Measurements from ENCODE around the gene WASF3.
"Not testable (repeated sequence)": the region's sequence is repeated elsewhere in the genome, so short reads cannot be mapped to it uniquely, and the experiment has no call there.

The WASF3 gene

DNA sequence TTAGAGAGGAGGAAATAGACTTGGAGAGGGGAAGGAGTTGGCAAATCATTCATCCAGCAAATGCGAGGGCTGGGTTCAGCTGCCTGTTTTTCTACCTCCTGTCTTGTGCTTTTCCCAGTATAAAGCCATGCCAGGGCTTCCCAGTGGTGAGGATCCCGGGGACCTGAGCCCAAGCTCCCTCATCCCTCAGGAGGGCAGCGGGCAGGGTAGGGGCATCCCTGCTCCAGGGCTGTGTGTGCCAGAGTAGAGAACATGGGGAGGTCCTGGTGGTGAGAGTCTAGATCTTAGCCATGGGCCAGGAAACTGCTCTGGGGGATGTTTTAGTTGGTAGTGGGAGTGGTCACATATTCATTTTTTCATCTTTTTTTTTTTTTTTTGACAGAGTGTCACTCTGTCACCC, 159.5 kb downstream of the WASF3 start:
- DNase-seq (ENCODE audit: low read depth in 2 of 2) = no peak

DNA sequence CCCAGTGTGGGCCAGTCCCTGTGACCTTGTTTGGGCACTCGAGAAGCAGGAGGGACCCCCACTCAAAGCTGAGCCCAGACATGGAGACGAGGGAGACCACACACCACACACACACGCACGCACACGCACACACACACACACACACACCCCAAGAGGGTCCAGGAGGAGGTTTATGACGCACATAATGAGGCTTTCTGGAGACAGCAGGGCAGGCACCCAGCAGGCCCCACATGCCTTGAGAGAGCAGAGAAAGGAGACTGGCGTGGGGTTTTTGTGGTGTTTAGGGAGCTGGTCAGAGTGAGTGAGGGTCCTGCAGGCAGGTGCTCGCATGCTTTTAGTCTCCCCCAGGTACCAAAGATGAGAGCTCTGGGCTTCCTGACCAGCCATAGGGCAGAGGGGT, 160.7 kb downstream of the WASF3 start:
- no peak for DNase-seq (ENCODE audit: low read depth in 2 of 2)

DNA sequence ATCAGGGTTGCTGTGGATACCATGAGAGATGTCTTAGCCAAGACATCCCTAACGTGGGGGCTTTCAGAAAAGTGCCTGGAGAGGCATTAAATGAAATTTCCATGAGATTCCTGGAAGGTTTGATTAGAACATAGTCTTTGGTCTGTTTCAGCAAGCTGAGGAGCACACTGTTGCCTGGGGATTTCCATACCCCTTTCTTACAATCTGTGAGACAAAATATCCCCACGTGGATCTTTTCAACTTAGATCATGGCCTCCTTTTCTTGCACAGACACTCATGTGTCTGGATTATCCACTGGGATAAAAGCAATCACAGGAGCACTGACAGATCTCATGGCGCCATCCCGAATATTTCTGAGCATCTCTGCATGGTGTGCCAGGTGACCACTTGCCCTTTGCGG, 161.4 kb downstream of the WASF3 start:
- no peak for DNase-seq (ENCODE audit: low read depth in 2 of 2)

DNA sequence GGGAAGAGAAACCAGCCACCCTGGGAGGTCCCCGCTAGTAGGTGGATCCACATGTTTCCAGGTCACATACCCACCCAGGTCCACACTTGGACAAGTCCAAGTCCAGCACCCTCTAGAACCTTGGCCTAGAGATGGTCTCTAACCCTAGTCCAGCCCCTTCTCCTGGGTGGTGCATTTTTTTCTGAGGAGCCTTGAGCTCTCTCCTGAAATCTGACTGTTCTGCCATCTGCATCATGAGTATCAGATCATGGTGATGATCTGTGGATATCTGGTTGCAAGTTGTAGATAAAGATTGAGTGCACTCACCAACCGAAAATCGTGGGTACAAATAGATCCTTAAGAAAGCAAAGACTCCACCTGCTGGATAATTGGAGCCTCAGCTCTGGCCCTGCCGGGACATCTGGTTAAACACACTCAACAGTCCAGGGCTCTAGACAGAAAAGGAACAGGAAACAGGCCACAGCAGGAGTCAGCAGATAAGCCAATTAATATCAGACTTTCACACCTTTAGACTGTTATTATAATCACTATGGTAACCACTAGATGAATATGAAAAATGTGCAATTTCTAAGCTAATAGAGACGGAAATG, 162.0 kb downstream of the WASF3 start:
- no peak for DNase-seq (ENCODE audit: low read depth in 2 of 2)

DNA sequence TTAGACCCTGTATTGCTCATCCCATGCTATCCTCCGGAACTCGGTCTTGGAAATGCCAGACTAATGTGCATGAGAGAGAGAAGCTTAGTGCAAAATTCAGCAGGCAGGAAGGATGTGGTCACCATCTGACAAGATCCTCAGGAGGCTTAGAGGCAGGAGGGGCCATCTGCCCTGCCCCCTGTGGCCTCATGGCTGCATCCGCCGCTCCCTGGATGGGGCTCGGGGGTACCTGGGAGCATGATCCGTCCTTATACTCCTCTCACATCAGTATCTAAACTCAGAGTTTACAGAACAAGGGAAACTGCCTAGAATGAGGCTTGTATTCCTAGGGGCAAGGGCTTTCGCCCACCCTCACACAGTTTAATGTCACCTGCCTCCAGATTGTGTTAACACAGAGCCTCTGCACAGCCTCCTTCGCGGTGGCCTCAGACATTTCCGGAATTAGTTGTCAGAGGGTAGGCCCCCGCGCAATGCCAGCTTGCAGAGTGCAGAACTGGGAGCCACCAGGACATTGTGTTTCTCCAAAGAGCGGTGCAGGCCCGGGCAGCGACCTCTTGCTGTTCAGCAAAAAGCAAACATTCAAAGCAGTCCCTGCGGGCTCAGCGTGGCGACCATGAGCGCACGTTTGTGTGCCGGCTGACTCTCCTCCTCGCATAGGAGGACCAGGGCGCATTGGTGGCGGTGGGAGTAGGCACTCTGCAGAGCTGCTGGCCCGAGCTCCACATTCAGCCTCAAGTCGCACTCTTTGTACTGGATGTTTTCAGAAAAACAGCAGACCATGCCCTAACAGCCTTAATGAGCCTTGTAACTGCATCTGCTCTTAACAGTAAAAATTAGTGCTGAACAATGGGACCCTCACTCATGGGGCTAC, 164.0 kb downstream of the WASF3 start:
- peak in 1 of 2 experiments; percentile 9 for DNase-seq (ENCODE audit: low read depth in 2 of 2)

DNA sequence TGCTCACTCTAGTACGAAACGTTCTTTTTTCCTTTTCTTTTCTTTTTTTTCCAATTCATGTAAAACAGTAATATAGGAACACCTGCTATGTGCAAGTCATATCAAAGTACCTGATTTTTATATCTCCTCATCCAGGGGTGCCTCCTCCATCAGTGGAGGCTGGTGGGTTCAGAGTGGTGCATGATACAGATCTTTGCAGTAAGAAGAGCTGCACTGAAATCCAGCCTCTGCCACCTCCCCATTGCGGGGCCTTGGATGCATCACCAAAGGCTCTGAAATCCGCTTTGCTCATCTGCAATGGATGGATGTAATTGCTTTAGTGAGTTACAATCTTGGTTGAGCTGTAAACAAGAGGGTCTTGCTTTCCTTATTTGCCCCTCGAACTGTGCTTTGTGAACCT, 164.8 kb downstream of the WASF3 start:
- DNase-seq (ENCODE audit: low read depth in 2 of 2) = no peak

DNA sequence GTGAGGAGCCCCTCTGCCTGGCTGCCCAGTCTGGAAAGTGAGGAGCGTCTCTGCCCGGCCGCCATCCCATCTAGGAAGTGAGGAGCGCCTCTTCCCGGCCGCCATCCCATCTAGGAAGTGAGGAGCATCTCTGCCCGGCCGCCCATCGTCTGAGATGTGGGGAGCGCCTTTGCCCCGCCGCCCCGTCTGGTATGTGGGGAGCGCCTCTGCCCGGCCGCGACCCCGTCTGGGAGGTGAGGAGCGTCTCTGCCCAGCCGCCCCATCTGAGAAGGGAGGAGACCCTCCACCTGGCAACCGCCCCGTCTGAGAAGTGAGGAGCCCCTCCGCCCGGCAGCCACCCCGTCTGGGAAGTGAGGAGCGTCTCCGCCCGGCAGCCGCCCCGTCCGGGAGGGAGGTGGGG, 166.1 kb downstream of the WASF3 start:
- not testable (repeated sequence) for DNase-seq (ENCODE audit: low read depth in 2 of 2)

DNA sequence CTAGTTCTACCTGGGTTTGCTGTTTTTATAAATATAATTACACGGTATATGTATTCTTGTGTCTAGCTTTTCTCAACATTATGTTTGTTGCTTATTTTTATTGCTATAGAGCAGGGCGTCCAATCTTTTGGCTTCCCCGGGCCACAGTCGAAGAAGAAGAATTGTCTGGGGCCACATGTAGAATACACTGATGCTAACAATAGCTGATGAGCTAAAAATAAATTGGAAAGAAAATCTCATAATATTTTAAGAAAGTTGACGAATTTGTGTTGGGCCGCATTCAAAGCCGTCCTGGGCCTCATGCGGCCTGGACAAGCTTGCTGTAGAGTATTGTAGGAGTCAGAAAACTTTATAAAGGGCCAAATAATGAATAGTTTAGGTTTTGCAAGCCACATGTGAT, 169.2 kb downstream of the WASF3 start:
- no peak for DNase-seq (ENCODE audit: low read depth in 2 of 2)

DNA sequence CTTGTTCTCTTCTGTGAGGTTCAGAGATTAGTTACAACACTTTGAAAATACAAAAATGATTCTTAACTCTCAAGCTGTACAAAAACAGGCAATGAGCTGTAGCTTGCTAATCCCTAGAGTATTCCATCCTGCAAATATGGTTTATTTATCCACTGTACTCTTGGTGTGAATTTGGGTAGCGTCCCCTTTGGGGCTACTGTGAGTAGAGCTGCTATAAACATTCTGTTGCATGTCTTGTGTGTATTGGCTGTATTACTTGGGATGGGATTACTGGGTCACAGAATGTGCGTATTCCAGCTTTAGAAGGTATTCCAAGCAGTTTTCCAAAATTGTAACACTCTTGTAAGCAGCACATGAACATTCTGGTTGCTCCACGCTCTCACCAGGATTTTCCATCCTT, 169.6 kb downstream of the WASF3 start:
- no peak for DNase-seq (ENCODE audit: low read depth in 2 of 2)

DNA sequence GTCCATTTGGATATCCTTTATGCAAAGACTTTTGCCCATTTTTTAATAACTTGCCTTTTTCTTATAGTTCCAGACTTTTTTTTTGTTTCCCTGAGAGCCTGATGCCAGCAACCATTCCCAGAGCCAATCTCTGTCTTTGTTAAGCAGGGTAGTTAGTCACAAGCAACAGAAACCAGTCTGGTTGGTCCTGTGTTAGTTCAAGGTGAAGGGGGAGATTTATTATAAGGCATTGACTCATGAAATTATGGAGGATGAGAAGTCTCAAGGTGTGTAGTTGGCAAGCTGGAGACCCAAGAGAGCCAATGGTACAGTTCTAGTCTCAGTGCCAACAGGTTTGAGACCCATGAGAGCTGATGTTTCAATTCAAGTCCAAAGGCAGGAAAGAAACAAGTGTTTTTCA, 170.2 kb downstream of the WASF3 start:
- DNase-seq (ENCODE audit: low read depth in 2 of 2) = no peak

DNA sequence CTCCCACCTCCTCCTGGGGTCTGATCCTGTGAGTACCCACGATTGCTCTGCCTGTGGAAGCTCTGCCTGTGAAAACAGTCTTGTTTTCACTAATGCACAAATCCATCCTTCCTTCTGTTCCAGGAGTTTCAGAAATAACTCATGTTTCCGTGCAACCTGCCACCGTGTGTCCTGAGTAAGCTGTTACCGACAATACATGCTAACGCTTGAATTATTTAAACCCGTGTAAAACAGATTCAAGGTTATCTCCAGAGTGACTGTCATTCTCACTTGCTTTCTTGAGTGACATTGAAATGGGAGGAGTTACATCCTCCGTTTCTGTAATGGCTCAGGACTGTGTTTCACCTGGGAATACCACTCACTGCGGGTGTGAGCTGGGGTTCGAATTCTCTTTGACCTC, 178.2 kb downstream of the WASF3 start:
- no peak for DNase-seq (ENCODE audit: low read depth in 2 of 2)
